GM10248 (cell line): Measurements from ENCODE around the gene ATAD3C.
"Not testable (repeated sequence)": the region's sequence is repeated elsewhere in the genome, so short reads cannot be mapped to it uniquely, and the experiment has no call there.

Experiments used
- CTCF ChIA-PET: fragments of 300-600 bp; sonication (Branson Sonifier 250); formaldehyde crosslinking; extraction: SDS; loops from one replicate; lab custom pipeline; 2021; ENCODE audit warnings: antibody characterized with exemption; lab: Yijun Ruan, JAX
- POLR2A ChIA-PET: fragments of 350-650 bp; sonication (Branson Sonifier 250); formaldehyde crosslinking; extraction: SDS; loops from one replicate; lab custom pipeline; 2020; ENCODE audit warnings: antibody characterized with exemption; lab: Yijun Ruan, JAX
- DNase-seq: peaks from one replicate; pipeline ENCODE4 v3.0.0; 2012; ENCODE audit errors: extremely low spot score
- TF ChIP-seq, protein P1 (sequence below): IDR thresholded peaks from 2 replicates; pipeline ENCODE4 v1.5.1; 2012; ENCODE audit warnings: mild to moderate bottlenecking, low read depth; ENCODE audit errors: extremely low read depth, missing control alignments, control extremely low read depth

ATAD3C gene

DNA sequence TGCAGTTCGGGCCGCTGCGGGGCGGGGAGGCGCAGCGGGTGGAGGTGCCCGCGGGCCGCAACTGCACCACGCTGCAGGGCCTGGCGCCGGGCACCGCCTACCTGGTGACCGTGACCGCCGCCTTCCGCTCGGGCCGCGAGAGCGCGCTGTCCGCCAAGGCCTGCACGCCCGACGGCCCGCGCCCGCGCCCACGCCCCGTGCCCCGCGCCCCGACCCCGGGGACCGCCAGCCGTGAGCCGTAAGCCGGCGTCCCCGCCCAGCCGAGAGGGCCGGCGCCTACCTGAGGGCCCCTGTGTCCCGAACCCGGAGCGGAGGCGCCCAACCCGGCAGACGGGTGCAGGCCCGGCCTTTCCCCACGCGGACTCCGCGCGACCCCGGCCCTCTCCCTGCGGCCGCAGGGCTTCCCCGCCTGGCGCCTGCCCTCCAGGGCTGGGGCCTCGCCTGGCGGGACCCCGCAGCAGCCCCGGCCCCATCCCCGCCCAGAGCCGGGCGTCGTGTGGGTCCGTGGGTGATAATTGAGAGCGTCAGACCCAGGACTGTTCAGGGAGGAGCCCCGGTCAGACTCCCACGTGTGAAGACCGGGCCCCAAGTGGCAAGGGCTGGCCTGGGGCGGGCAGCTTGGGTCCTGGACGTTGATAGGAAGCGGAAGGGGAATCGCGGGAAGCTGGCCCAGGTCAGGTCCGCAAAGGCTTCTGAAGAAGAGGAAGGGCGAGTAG lies 9.8 kb upstream of the ATAD3C start:
- ChIA-PET CTCF (interaction anchor here (1.0 to 2.3 kb wide), 7 partner anchors 12 to 65 kb away, joined by 3 to 11 read pairs (median 7); partner anchors contain the start of genes ANKRD65 and CCNL2), POLR2A (no interaction called here)
- TF ChIP-seq, protein P1, sequence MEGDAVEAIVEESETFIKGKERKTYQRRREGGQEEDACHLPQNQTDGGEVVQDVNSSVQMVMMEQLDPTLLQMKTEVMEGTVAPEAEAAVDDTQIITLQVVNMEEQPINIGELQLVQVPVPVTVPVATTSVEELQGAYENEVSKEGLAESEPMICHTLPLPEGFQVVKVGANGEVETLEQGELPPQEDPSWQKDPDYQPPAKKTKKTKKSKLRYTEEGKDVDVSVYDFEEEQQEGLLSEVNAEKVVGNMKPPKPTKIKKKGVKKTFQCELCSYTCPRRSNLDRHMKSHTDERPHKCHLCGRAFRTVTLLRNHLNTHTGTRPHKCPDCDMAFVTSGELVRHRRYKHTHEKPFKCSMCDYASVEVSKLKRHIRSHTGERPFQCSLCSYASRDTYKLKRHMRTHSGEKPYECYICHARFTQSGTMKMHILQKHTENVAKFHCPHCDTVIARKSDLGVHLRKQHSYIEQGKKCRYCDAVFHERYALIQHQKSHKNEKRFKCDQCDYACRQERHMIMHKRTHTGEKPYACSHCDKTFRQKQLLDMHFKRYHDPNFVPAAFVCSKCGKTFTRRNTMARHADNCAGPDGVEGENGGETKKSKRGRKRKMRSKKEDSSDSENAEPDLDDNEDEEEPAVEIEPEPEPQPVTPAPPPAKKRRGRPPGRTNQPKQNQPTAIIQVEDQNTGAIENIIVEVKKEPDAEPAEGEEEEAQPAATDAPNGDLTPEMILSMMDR, result no peak
- no peak for DNase-seq

DNA sequence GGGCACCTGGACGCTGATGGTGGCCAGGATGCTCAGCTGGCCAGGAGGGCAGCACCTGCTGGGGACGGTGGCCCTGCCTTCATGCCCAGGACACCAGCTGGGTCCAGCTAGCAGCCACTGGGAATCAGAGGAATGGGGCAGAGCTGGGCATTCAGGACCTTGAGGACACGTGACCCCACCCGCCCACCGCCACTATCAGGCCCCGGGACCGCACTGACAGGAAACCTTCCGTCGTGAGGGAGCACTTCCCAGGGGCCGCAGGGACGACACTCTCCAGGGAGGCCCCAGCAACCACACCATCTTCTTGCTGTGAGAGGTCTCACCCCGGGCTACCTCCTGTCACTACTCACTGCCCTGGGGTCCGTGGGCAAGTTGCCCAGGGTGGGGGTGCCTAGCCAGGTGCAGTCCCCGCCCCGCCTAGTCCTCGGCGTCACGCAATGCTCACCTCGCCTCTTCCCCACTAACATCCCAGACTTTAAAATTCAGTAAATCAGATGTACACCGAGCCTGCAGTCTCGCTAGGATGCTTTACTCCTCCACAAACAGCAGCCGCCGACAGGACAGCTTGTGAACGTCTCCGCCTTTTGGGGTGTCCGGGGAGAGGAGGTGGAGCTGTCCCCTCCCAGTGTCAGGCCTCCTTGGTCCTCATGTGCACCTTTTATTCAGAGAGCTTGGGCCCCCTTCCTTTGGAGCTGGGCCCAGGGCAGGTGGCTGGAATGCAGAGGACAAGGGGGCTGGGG lies 9.1 kb upstream of the ATAD3C start:
- ChIA-PET CTCF (interaction anchor here (0.7 to 2.3 kb wide), 14 partner anchors 11 to 604 kb away, joined by 3 to 14 read pairs (median 4); partner anchors contain the start of genes ANKRD65 and CCNL2), POLR2A (no interaction called here)
- DNase-seq, result no peak
- TF ChIP-seq, protein P1, result no peak

DNA sequence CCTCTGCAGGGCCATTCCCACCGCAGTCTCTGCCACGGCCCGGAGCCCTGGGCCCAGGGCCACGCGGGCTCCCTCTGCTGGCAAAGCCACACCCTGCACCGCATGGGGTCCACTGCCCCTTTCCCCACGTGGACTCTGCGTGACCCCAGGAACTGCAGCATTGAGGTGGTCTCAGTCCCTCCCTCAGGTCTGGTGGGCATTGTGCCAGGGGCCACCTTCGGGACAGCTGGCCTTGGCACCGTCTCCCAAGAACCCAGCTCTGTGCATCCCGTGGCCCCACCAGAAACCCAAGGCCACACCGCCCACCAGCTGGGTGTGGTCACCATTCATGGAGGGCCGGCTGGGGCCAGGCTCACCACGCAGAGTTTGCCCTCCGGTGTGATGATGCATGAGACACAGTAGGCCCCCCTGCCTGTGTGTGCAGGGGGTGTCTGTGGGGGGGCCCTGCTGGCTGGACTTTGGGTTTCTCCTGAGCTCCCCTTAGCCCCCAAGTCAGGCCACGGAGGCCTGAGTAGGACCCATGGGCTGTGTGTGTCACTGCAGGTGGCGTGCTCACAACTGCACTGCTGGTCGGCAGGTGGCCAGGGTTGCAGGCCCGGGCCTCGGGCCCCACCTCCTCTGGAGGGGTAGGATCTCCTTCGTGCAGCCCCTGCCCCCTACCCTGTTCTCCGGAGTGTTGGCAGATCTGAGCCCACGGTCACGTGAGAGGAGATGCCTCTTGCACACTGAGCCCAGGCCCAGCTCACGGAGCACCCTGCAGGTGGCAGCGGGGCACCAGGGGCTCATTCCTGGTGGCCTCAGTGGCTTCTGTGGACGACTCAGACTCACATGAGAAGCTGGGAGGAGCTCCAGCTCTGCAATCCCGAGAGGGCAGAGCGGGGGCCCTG lies 8.2 kb upstream of the ATAD3C start:
- TF ChIP-seq, protein P1, result peak; percentile 79
- peak; percentile 87 for DNase-seq
- ChIA-PET CTCF (interaction anchor here (0.6 to 2.3 kb wide), 20 partner anchors 10 to 603 kb away, joined by 3 to 14 read pairs (median 4); partner anchors contain the start of genes ANKRD65 and CCNL2), POLR2A (no interaction called here)

DNA sequence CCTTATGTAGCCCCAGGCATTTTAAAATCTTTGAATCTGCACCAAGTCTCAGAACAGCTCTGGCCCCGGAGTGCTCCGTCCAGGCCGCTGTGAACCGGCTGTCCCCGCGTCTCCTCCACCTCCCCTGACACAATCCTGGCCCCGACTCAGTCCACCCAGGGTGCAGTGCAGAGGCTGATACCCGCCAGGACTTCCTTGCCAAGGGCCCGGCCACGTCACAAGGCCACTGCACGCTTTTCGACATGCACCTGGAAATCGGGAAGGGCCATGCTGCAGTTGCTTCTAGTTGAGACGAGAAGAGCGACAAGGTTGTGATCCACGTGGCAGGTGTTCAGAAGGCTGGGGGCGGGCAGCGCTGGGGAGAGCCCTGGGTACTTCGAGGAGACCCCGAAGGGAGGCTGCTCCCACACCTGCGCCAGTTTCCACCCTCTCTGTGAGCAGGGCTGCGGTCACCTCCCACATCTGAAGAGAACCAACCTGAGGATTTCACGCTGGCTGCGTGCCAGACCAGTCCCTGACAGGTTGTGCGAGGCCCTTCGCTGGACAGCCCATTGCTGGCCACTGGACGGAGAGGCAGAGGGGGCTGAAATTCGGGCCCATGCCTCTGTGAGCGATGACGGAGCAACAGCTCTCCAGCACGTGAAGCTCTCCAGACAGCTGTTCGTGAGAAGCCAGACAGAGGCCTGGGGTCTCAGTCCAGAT lies 7.3 kb upstream of the ATAD3C start:
- CTCF ChIA-PET, result interaction anchor here (0.6 to 2.3 kb wide), 9 partner anchors 13 to 96 kb away, joined by 3 to 14 read pairs (median 4); no protein-coding TSS in a partner anchor
- DNase-seq, result no peak
- POLR2A ChIA-PET, result no interaction called here
- TF ChIP-seq, protein P1, result no peak

DNA sequence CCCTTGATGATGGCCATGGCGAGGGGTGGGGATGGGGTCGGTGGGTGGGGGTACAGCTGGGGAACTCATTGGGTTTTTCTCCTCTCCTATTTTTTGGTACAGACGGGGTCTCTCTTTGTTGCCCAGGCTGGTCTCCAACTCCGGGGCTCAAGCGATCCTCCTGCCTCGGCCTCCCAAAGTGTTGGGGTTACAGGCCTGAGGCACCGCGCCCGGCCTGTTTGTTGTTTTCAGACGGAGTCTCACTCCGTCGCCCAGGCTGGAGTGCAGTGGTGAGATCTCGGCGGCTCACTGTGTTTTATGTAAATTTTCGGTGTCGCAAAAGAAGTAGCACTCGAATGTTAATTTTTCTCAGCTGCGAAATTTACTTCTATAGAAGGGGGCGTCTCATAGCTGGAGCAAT lies 2.9 kb upstream of the ATAD3C start:
- POLR2A ChIA-PET, CTCF ChIA-PET, DNase-seq: not testable (repeated sequence)

DNA sequence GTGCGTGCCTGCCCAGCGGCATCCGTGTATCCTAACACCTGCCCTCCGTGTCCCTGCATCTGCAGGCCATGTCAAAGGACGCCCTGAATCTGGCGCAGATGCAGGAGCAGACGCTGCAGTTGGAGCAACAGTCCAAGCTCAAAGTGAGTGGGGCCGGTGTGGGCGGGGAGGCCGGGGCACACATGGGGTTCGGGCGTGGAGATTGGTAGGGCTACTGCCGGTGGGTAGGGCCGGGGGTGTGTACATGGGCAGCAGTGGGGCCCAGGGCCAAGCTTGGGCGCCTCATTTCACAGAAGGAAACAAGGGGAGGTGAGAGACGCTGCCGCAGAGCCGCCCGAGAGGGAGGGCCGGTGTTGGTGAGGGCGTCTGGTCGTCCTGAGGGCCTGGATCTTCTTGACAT lies 1.1 kb downstream of the ATAD3C start:
- DNase-seq, POLR2A ChIA-PET: not testable (repeated sequence)
- CTCF ChIA-PET, result interaction anchor here (2.5 kb wide), 1 partner anchor 10 kb away, joined by 11 read pairs; no protein-coding TSS in a partner anchor
